ENCODE measurements around the gene NAXD.
"Not testable (repeated sequence)": the region's sequence is repeated elsewhere in the genome, so short reads cannot be mapped to it uniquely, and the experiment has no call there.

The NAXD gene

GRCh38 chr13:110666255-110666533, 50.8 kb downstream of the NAXD start:
- DNase-seq: no peak

DNA sequence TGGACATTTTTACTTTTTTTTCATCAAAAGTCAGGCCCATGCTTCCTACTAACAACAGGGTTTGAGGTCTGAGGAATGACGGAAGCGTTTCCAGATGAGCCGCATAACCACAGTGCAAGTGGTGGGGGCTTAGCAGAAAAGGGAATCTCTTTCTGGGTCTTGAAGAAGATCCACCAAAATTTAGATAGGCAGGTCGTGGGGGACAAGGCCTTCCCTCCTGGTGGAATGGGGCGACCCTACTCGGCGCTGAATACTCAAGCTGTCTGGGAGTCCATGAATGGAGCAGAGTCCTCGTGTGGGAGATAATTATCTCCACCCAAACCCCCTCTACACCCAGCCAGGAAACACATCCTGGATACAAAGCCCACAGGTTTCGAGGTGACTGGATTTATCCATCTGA, 53.7 kb downstream of the NAXD start:
- no peak for DNase-seq

DNA sequence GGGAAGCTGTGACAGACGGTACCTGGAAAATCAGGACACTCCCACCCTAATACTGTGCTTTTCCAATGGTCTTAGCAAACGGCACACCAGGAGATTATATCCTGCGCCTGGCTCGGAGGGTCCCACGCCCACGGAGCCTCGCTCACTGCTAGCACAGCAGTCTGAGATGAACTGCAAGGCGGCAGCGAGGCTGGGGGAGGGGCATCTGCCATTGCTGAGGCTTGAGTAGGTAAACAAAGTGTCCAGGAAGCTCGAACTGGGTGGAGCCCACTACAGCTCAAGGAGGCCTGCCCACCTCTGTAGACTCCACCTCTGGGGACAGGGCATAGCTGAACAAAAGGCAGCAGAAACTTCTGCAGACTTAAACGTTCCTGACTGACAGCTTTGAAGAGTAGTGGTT, 54.5 kb downstream of the NAXD start:
- DNase-seq: not testable (repeated sequence)

GRCh38 chr13:110676595-110677587, 61.5 kb downstream of the NAXD start:
- DNase-seq: no peak

DNA sequence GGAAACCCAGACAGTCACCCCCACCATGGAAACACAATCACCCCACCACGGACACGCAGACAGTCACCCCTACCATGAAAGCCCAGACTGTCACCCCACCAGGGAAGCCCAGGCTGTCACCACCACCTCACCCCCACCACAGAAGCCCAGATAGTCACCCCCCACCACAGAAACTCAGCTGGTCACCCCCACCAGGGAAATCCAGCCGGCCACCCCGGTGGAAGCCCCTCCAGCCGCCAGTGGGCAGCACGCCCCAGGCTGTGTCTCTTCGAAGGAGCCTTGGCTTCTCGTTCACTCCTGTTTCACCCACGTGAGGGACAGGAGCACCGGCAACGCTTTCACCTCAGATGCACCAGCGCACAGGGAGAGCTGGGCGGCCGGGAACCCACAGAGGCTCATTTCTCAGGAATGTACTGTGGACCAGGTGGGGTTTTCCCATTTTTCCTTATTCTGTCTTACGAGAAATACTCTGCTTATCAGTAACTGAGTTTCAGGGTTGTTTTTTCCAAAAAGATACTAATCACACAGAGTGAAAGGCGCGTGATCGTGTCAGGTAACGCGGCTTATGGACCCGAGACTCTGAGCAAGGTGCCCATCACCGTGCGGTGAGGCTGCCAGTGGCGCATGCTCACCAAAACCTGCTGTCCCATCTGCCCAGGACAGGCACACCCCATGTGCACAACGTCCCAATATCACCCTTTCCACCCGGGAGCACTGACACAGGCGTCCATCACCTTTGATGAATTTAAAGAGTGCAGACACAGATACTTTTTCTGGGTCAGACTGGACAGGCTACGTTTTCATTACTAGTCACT, 62.6 kb downstream of the NAXD start:
- no peak for DNase-seq

- no peak for DNase-seq
Observed at GRCh38 chr13:110680852-110681251, 65.5 kb downstream of the NAXD start.

DNA sequence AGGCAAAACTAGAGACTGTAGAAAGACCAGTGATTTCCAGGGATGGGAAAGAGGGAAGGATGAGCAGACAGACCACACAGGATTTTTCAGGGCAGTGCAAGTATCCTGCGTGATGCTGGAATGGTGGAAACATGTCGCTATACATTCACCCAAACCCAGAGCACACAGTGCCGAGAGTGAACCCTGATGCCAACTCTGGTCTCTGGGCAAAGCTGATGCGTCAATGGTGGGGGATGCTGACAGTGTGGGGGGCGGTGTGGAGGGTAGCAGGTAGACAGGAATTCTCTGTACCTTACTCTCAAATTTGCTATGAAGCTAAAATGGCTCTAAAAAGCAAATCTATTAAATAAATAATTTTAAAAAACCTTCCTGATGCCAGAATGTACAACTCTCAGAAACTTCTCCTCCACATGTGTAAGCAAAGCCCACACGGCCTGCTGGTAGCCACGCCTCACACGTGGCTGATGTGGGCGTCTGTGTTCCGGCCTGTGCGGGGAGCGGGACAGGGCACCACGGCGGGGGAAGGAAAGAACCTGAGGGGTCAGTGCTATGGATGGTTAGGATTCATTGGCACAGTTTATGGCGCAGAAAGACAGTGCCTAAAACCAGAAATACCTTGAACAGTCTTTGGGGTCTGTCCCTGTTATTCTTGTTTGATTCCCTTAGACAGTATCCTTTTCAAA, 66.7 kb downstream of the NAXD start:
- DNase-seq: no peak

- DNase-seq: no peak
Observed at GRCh38 chr13:110682746-110683145, 67.4 kb downstream of the NAXD start.

DNA sequence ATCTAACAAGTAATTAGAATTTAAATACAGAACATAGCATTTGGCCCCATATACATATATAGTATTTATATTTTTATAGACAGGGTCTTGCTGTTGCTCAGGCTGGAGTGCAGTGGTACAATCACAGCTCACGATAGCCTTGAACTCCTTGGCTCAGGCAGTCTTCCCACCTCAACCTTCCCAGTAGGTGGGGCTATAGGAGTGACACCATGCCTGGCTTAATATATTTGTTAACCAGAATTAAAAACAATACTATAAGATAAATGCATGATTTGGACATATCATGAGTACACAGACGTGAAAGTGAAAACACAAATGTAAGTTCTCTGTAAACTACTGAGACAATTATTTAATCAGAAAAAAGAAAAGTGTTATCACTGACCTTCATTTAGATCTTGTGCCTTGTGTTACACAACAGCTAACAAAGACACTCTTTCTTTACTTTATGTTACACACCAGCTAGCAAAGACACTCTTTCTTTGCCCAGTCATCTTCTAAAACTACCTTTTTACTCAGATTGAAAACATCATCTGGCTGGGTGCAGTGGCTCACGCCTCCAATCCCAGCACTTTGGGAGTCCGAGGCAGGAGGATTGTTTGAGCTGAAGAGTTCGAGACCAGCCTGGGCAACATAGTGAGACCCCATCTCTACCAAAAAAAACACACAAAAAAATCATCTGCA, 68.0 kb downstream of the NAXD start:
- no peak for DNase-seq

- no peak for DNase-seq
Observed at GRCh38 chr13:110683921-110684320, 68.6 kb downstream of the NAXD start.

DNA sequence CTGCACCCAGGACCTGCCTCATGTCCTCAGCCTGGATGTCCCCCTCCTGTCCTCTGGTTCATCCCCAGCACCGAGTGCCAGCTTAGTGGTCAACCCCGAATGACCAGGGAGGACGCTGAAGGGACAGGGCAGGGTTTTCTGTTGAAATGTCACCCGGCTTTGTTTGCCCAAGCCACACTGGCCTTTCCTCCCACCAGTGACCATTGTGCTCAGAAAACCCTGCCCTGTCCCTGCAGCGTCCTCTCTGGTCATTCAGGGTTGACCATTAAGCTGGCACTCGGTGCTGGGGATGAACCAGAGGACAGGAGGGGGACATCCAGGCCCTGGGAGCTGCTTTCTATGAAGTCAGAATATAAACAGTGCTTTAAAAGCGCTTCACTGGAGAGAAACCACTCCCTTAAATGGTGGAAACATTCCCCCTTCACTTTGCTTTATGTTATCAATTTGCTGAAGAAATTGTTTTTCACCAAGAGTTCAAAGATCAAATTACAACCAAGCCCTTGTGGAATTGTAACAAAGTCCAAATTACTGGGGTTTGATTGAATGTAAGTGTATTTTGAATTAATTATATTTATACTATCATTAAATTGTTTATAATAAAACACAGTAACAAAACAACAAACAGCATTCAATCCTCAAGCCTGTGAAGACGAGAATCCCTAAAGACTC, 69.2 kb downstream of the NAXD start:
- DNase-seq: no peak

GRCh38 chr13:110685305-110686020, 70.1 kb downstream of the NAXD start:
- no peak for DNase-seq

DNA sequence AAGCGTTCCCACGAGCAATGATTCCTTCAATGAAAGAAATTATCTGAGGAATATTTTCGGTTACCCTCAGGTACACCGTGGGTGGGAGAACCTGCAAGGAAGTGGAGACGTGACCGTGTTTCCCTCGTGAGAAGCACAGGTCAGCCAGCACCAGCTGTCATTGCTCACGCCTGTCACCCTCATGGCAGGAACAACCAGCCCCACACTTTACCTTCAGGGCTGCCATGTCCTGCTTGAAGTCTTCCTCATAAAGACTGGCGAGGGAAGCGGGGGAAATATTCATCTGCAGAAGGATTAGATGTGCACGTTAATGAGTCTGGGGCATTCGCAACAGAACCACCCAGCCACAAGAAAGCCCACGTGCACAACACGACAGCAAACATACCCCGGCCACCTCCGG, 72.4 kb downstream of the NAXD start:
- no peak for DNase-seq

- no peak for DNase-seq
Observed at GRCh38 chr13:110689041-110689440, 73.7 kb downstream of the NAXD start.
